Esophagus squamous epithelium (tissue), 4 donors: ENCODE data around the gene CHST11.

Experiments
- POLR2A ChIP-seq, 4 donors: fragments of 450-650 bp; IDR thresholded peaks; one replicate each; pipeline ENCODE4 v1.6.1; 2017; ENCODE audit warnings: antibody characterized with exemption in 4 of 4, mild to moderate bottlenecking in 4 of 4, moderate library complexity in 3 of 4
- TF ChIP-seq, protein P1 (sequence below), 6 experiments: fragments of 450-650 bp in 4 of 6; fragments of 200-600 bp in 2 of 6; sonication (generic) in 2 of 6; IDR thresholded peaks; one replicate each; pipeline ENCODE4 v1.5.1; 2016 to 2019; ENCODE audit warnings: antibody characterized with exemption in 6 of 6, mild to moderate bottlenecking in 4 of 6, moderate library complexity in 4 of 6

DNA sequence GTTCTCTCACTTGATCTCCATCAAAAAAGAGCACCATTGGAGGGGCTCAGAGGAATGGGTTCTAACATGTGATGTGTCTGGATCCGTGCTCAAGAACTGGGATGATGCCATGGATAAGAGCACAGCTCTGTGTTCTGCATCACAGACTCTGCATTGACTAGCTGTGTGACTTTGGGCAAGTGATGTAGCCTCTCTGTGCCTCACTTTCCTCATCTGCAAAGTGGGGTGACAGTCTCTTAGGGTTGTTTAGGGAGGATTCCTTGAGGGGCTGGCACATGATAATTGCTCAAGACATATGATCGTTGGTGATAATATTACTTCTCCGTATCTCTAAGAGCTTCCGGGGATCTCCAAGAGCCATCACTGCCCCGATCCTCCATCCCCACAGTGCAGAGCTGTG lies 202.3 kb downstream of the CHST11 start:
- TF ChIP-seq, protein P1, sequence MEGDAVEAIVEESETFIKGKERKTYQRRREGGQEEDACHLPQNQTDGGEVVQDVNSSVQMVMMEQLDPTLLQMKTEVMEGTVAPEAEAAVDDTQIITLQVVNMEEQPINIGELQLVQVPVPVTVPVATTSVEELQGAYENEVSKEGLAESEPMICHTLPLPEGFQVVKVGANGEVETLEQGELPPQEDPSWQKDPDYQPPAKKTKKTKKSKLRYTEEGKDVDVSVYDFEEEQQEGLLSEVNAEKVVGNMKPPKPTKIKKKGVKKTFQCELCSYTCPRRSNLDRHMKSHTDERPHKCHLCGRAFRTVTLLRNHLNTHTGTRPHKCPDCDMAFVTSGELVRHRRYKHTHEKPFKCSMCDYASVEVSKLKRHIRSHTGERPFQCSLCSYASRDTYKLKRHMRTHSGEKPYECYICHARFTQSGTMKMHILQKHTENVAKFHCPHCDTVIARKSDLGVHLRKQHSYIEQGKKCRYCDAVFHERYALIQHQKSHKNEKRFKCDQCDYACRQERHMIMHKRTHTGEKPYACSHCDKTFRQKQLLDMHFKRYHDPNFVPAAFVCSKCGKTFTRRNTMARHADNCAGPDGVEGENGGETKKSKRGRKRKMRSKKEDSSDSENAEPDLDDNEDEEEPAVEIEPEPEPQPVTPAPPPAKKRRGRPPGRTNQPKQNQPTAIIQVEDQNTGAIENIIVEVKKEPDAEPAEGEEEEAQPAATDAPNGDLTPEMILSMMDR (IDR thresholded peaks at IDR 0.05) = no peak
- no peak for TF ChIP-seq POLR2A (IDR thresholded peaks at IDR 0.05)
